ENCODE results near the gene GRIK1.

The GRIK1 gene

GRCh38 chr21:29939924-29940275, at the start of gene GRIK1:
GRIK1 (minus strand) TSS chr21:29939996.
- no peak for FAIRE-seq
- TF ChIP-seq, protein P1, sequence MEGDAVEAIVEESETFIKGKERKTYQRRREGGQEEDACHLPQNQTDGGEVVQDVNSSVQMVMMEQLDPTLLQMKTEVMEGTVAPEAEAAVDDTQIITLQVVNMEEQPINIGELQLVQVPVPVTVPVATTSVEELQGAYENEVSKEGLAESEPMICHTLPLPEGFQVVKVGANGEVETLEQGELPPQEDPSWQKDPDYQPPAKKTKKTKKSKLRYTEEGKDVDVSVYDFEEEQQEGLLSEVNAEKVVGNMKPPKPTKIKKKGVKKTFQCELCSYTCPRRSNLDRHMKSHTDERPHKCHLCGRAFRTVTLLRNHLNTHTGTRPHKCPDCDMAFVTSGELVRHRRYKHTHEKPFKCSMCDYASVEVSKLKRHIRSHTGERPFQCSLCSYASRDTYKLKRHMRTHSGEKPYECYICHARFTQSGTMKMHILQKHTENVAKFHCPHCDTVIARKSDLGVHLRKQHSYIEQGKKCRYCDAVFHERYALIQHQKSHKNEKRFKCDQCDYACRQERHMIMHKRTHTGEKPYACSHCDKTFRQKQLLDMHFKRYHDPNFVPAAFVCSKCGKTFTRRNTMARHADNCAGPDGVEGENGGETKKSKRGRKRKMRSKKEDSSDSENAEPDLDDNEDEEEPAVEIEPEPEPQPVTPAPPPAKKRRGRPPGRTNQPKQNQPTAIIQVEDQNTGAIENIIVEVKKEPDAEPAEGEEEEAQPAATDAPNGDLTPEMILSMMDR (IDR thresholded peaks at IDR 0.05; ENCODE audit: insufficient read depth, missing control alignments): no peak
- no peak for DNase-seq (ENCODE audit: insufficient read length, low spot score)

GRCh38 chr21:29987762-29988161, 48.0 kb upstream of the GRIK1 start:
- FAIRE-seq (no peak), DNase-seq (ENCODE audit: insufficient read length, low spot score) (no peak)
- TF ChIP-seq, protein P1 (IDR thresholded peaks at IDR 0.05; ENCODE audit: insufficient read depth, missing control alignments): no peak

- TF ChIP-seq, protein P1 (IDR thresholded peaks at IDR 0.05; ENCODE audit: insufficient read depth, missing control alignments): no peak
- no peak for DNase-seq (ENCODE audit: insufficient read length, low spot score)
- no peak for FAIRE-seq
Measured at GRCh38 chr21:29985866-29986265, 46.1 kb upstream of the GRIK1 start.

DNA sequence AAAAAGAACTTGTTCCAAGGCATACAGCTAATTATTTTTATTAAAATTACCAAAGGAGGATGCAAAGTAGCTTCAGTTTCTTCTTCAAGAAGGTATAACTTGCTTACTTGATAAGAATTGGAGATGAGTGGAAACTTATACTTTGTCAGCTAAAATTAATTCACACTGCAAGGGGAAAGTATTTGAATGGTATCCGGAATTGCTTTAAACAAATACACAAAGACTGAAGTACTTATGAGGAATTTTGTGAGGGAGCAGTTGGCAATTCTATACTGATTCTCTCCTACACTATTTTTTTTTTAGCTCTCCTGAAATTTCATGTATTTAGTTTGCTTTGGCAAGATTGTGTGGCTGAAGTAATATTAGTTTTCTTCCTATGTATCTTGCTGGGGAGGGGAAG, 39.2 kb upstream of the GRIK1 start:
- TF ChIP-seq, protein P1 (IDR thresholded peaks at IDR 0.05; ENCODE audit: insufficient read depth, missing control alignments): no peak
- no peak for FAIRE-seq
- DNase-seq (ENCODE audit: insufficient read length, low spot score): no peak

DNA sequence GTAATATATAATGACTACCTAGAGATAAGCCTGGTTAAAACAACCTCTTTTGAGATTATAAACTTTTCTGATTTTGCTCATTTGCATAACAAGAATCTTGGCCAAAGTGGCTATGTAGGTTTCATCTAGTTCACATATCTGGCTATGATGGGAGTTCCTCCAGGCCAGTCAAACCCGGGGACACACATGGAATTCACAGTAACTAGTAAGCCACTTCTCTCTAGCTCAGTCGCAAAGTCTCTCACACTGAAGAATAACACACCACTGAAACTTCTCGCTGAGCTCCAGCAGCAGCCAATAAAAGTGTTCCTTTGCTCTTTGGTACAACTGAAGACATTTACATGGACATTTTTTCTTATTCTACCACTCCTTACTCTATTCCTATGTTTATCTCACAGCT, 36.0 kb upstream of the GRIK1 start:
- no peak for DNase-seq (ENCODE audit: insufficient read length, low spot score)
- no peak for FAIRE-seq
- TF ChIP-seq, protein P1 (IDR thresholded peaks at IDR 0.05; ENCODE audit: insufficient read depth, missing control alignments): no peak

DNA sequence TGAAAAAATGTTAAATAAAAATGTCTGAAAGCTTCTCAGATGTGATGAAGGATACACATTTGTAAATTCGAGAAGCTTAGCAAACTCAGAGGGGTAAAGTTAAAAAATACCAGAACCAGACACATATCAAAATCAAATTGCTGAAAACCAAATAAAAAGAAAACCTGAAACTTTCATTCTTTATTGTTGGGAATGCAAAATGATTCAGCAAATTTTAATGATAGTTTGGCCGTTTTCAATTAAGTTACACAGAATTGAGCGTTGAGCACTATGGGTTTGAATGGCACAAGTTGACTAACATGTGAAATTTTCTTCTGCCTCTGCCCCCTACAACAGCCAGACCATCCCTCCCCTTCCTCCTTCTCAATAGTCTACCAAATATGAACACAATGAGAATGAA, 33.5 kb upstream of the GRIK1 start:
- no peak for FAIRE-seq
- TF ChIP-seq, protein P1 (IDR thresholded peaks at IDR 0.05; ENCODE audit: insufficient read depth, missing control alignments): no peak
- DNase-seq (ENCODE audit: insufficient read length, low spot score): no peak

DNA sequence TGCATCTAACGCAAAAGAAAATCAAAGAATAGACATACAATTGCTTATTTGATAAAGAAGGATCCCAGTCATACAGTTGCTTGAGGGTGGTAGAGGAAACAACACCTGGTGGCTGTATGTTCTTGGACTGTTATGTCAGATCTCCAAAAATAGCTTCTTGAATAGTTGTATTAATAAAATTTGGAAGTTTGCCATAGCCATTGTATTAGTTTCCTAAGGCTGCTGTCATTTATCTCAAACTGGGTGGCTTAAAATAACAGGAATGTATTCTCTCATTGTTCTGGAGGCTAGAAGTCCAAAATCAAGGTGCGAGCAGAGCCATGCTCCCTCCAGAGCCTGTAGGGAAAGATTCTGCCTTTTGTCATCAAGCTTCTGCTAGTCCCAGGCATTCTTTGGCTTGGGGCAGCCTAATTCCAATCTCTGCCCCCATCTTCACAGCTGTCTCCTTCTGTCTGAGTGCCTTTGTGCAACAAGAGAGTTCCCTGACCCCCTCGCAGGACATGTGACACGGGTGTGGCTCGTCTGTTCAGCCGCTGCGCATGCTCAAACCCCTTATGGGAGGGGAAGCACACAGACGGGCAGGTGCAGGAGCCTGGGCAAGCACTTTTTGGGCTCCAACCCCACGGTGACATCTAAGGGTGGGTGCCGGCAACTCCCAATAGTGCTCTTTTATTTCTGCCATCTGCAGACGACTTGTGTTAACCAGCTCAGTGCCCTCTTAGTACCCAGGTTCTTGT, 21.7 kb upstream of the GRIK1 start:
- TF ChIP-seq, protein P1 (IDR thresholded peaks at IDR 0.05; ENCODE audit: insufficient read depth, missing control alignments): no peak
- DNase-seq (ENCODE audit: insufficient read length, low spot score) (no peak), FAIRE-seq (no peak)
